Lower leg skin (tissue), 3 donors: ENCODE data around the gene ZFP36.

Source experiments
- CTCF ChIP-seq, 3 donors: fragments of 450-650 bp; IDR thresholded peaks; one replicate each; pipeline ENCODE4 v1.5.1; 2016; ENCODE audit warnings: antibody characterized with exemption in 3 of 3, mild to moderate bottlenecking in 3 of 3, moderate library complexity in 2 of 3
- POLR2A ChIP-seq, 2 donors: fragments of 450-650 bp; IDR thresholded peaks; one replicate each; pipeline ENCODE4 v1.6.1; 2016 to 2017; ENCODE audit warnings: antibody characterized with exemption in 2 of 2, mild to moderate bottlenecking in 1 of 2, moderate library complexity in 1 of 2

GRCh38 chr19:39430675-39431593, 24.3 kb downstream of the ZFP36 start:
- TF ChIP-seq CTCF (IDR thresholded peaks at IDR 0.05) (no peak), POLR2A (IDR thresholded peaks at IDR 0.05) (no peak)
